Cardiac fibroblast (primary cell): ENCODE data around the gene TRMU.

ENCODE experiments used
- DNase-seq, 2 donors: peaks; one replicate each; pipeline versions ENCODE4 v3.0.0 to v3.0.0-alpha.2; 2010; ENCODE audit warnings: low read depth in 2 of 2
- H3K4me3 ChIP-seq, 2 donors: replicated peaks in 1 of 2; 1 replicate in 1 of 2; 2 replicates in 1 of 2; pipeline ENCODE4 v1.5.1; 2011; ENCODE audit warnings: low read depth in 2 of 2, low read length in 2 of 2, mild to moderate bottlenecking in 2 of 2, moderate library complexity in 1 of 2
- CTCF ChIP-seq: IDR thresholded peaks from one replicate; pipeline ENCODE4 v1.5.1; 2011; ENCODE audit warnings: low read depth, mild to moderate bottlenecking, low read length, inconsistent platforms

TRMU gene

GRCh38 chr22:46364341-46365165 lies 29.0 kb downstream of the TRMU start:
- no peak for DNase-seq
- no peak overlapping the region for H3K4me3 ChIP-seq
- no peak for TF ChIP-seq CTCF

- DNase-seq, result no peak
- H3K4me3 ChIP-seq, result no peak overlapping the region
- TF ChIP-seq CTCF, result no peak
Observed at GRCh38 chr22:46365166-46365624, 29.7 kb downstream of the TRMU start.

GRCh38 chr22:46366327-46366731 lies 30.8 kb downstream of the TRMU start:
- DNase-seq, result no peak
- no peak for TF ChIP-seq CTCF
- H3K4me3 ChIP-seq, result no peak overlapping the region

GRCh38 chr22:46366801-46367706 lies 31.5 kb downstream of the TRMU start:
- DNase-seq, result no peak
- TF ChIP-seq CTCF, result no peak
- H3K4me3 ChIP-seq, result no peak overlapping the region

GRCh38 chr22:46367707-46368191 lies 32.2 kb downstream of the TRMU start:
- H3K4me3 ChIP-seq, result no peak overlapping the region
- peak; percentile 98 for TF ChIP-seq CTCF
- DNase-seq, result peak; percentile 52 to 62

- DNase-seq, result no peak
- TF ChIP-seq CTCF, result no peak
Observed at GRCh38 chr22:46368422-46368821, 32.9 kb downstream of the TRMU start.

More at GRCh38 chr22:46368422-46368821, 32.9 kb downstream of the TRMU start:
- no peak overlapping the region for H3K4me3 ChIP-seq
